MM.1S (cell line): ENCODE data around the gene USP17L15.
"Not testable (repeated sequence)": the region's sequence is repeated elsewhere in the genome, so short reads cannot be mapped to it uniquely, and the experiment has no call there.

Experiments
- CTCF ChIP-seq: fragments of 300-600 bp; sonication (generic); IDR thresholded peaks from 2 replicates; pipeline ENCODE4 v1.5.1; 2016; ENCODE audit warnings: antibody characterized with exemption, low read length, mixed read lengths
- EZH2 ChIP-seq: fragments of 300-600 bp; sonication (generic); optimal IDR thresholded peaks from 2 replicates; pipeline ENCODE3; 2017; ENCODE audit warnings: low read depth, mild to moderate bottlenecking, antibody characterized with exemption, low read length, mixed read lengths
- EZH2phosphoT487 ChIP-seq: fragments of 300-600 bp; sonication (generic); IDR thresholded peaks from 2 replicates; pipeline ENCODE4 v1.6.1; 2018; ENCODE audit warnings: antibody characterized with exemption, low read length

- TF ChIP-seq EZH2, CTCF, EZH2phosphoT487: not testable (repeated sequence)
Observed at GRCh38 chr4:9214701-9215100, 19.5 kb upstream of the USP17L15 start.
